ENCODE results near the gene ZNF222. TPM values are rescaled to one million over a fixed set of nuclear protein-coding genes. Genes with fewer than 3 reads are reported as not detected.

Gene ZNF222
- polyA plus RNA-seq, 6 donors from 2014 or later = 3.6 to 5.3 (median 4.6) TPM

GRCh38 chr19:44010468-44010867 is 14.7 kb upstream of the ZNF222 start:
- no peak overlapping the region for H3K4me3 Mint-ChIP-seq

GRCh38 chr19:44019498-44019897 is 5.7 kb upstream of the ZNF222 start:
- peaks cover 21 to 73% (median 52%) of the 10 kb centered on the region in 7 donors for H3K9me3 Mint-ChIP-seq

More at GRCh38 chr19:44010468-44010867, 14.7 kb upstream of the ZNF222 start:
- ATAC-seq (ENCODE audit: low read depth in 2 of 2) = no peak
- peaks cover 0 to 7% (median 4%) of the 10 kb centered on the region in 3 donors for H3K4me1 Mint-ChIP-seq
- no peaks in the 10 kb centered on the region for H3K27me3 Mint-ChIP-seq
- no peak overlapping the region for H3K27ac Mint-ChIP-seq
- peaks cover 35 to 96% (median 91%) of the 10 kb centered on the region in 7 donors for H3K9me3 Mint-ChIP-seq
- peaks cover 68 to 73% of the 10 kb centered on the region in 2 donors for H3K36me3 Mint-ChIP-seq
- DNase-seq = no peak

GRCh38 chr19:44021221-44021620 is 4.0 kb upstream of the ZNF222 start:
- peaks cover 7 to 35% of the 10 kb centered on the region in 2 donors for H3K36me3 Mint-ChIP-seq
- H3K9me3 Mint-ChIP-seq = peaks cover 16 to 61% (median 38%) of the 10 kb centered on the region in 7 donors
- no peak for DNase-seq
- no peak overlapping the region for H3K27ac Mint-ChIP-seq
- H3K27me3 Mint-ChIP-seq = peaks cover 23 to 44% (median 39%) of the 10 kb centered on the region in 3 donors
- peaks cover 16 to 18% (median 18%) of the 10 kb centered on the region in 3 donors for H3K4me1 Mint-ChIP-seq
- no peak for ATAC-seq (ENCODE audit: low read depth in 2 of 2)
- H3K4me3 Mint-ChIP-seq = peak overlapping the region in 1 of 8 donors; percentile 0

More at GRCh38 chr19:44019498-44019897, 5.7 kb upstream of the ZNF222 start:
- peaks cover under 1% of the 10 kb centered on the region in 3 donors for H3K4me1 Mint-ChIP-seq
- no peak for DNase-seq
- peaks cover 23 to 44% (median 39%) of the 10 kb centered on the region in 3 donors for H3K27me3 Mint-ChIP-seq
- peaks cover 7 to 24% of the 10 kb centered on the region in 2 donors for H3K36me3 Mint-ChIP-seq
- peak overlapping the region in 1 of 8 donors; percentile 46 for H3K4me3 Mint-ChIP-seq
- no peak overlapping the region for H3K27ac Mint-ChIP-seq
- no peak for ATAC-seq (ENCODE audit: low read depth in 2 of 2)

- Mint-ChIP-seq H3K4me3 (peak overlapping the region; percentile 96 to 100 (median 99)), H3K36me3 (peaks cover 22 to 50% of the 10 kb centered on the region in 2 donors), H3K27ac (peak overlapping the region in 5 of 6 donors; percentile 86 to 97 (median 94)), H3K27me3 (peaks cover 6 to 23% (median 19%) of the 10 kb centered on the region in 3 donors), H3K9me3 (peaks cover 16 to 50% (median 43%) of the 10 kb centered on the region in 7 donors), H3K4me1 (peaks cover 23 to 28% (median 26%) of the 10 kb centered on the region in 3 donors)
- ATAC-seq (ENCODE audit: low read depth in 2 of 2) = no peak
- DNase-seq = no peak
Observed at GRCh38 chr19:44024900-44025216, 321 bp upstream of the ZNF222 start.

- Mint-ChIP-seq H3K27ac (no peak overlapping the region), H3K4me1 (peaks cover 23 to 28% (median 26%) of the 10 kb centered on the region in 3 donors), H3K27me3 (peaks cover 0 to 6% (median 4%) of the 10 kb centered on the region in 3 donors), H3K9me3 (peaks cover 12 to 49% (median 44%) of the 10 kb centered on the region in 7 donors), H3K36me3 (peaks cover 35 to 63% of the 10 kb centered on the region in 2 donors), H3K4me3 (peak overlapping the region in 5 of 8 donors; percentile 39 to 99 (median 96))
- DNase-seq (no peak), ATAC-seq (ENCODE audit: low read depth in 2 of 2) (no peak)
Observed at GRCh38 chr19:44026622-44027021, 1.4 kb downstream of the ZNF222 start.

- Mint-ChIP-seq H3K4me3 (no peak overlapping the region), H3K9me3 (peaks cover 29 to 91% (median 81%) of the 10 kb centered on the region in 7 donors), H3K27ac (no peak overlapping the region), H3K27me3 (peaks cover 0 to 10% (median 0%) of the 10 kb centered on the region in 3 donors), H3K4me1 (peaks cover 5 to 10% (median 10%) of the 10 kb centered on the region in 3 donors), H3K36me3 (peaks cover 59 to 88% of the 10 kb centered on the region in 2 donors)
- DNase-seq = no peak
- no peak for ATAC-seq (ENCODE audit: low read depth in 2 of 2)
Observed at GRCh38 chr19:44032001-44032610, 6.9 kb downstream of the ZNF222 start.

- peaks cover 24 to 84% (median 46%) of the 10 kb centered on the region in 7 donors for H3K9me3 Mint-ChIP-seq
- no peak overlapping the region for H3K4me3 Mint-ChIP-seq
- no peaks in the 10 kb centered on the region for H3K4me1 Mint-ChIP-seq
- H3K27ac Mint-ChIP-seq = no peak overlapping the region
- no peak for DNase-seq
- peaks cover 18 to 31% of the 10 kb centered on the region in 2 donors for H3K36me3 Mint-ChIP-seq
- ATAC-seq (ENCODE audit: low read depth in 2 of 2) = no peak
- H3K27me3 Mint-ChIP-seq = peaks cover 34 to 76% (median 39%) of the 10 kb centered on the region in 3 donors
Observed at GRCh38 chr19:44042147-44042546, 17.0 kb downstream of the ZNF222 start.

GRCh38 chr19:44050740-44051649 is 25.8 kb downstream of the ZNF222 start:
- peaks cover 6 to 24% (median 17%) of the 10 kb centered on the region in 3 donors for H3K27me3 Mint-ChIP-seq
- H3K4me1 Mint-ChIP-seq = peaks cover 17 to 33% (median 29%) of the 10 kb centered on the region in 3 donors
- peaks cover 0 to 16% of the 10 kb centered on the region in 2 donors for H3K36me3 Mint-ChIP-seq
- H3K9me3 Mint-ChIP-seq = peaks cover 3 to 39% (median 8%) of the 10 kb centered on the region in 7 donors
- peak overlapping the region; percentile 89 to 99 (median 96) for H3K4me3 Mint-ChIP-seq
- ATAC-seq (ENCODE audit: low read depth in 2 of 2) (peak; percentile 62 to 64), DNase-seq (no peak)
- peak overlapping the region in 5 of 6 donors; percentile 14 to 85 (median 65) for H3K27ac Mint-ChIP-seq

- Mint-ChIP-seq H3K36me3 (peaks cover 0 to 14% of the 10 kb centered on the region in 2 donors), H3K4me1 (peaks cover 17 to 33% (median 29%) of the 10 kb centered on the region in 3 donors), H3K9me3 (peaks cover 3 to 34% (median 8%) of the 10 kb centered on the region in 7 donors)
Observed at GRCh38 chr19:44051650-44052402, 26.6 kb downstream of the ZNF222 start, which contains the start of gene ZNF223. TSS of gene ZNF223 (plus strand) at chr19:44052036. CDS start at chr19:44055177, 3,141 bp downstream.

GRCh38 chr19:44055870-44056269 is 30.7 kb downstream of the ZNF222 start:
- H3K27ac Mint-ChIP-seq = no peak overlapping the region
- peaks cover 22 to 40% of the 10 kb centered on the region in 2 donors for H3K36me3 Mint-ChIP-seq
- H3K9me3 Mint-ChIP-seq = peaks cover under 1 to 23% (median 7%) of the 10 kb centered on the region in 7 donors
- no peak for ATAC-seq (ENCODE audit: low read depth in 2 of 2)
- H3K27me3 Mint-ChIP-seq = no peaks in the 10 kb centered on the region
- peak overlapping the region in 1 of 8 donors; percentile 11 for H3K4me3 Mint-ChIP-seq
- no peak for DNase-seq
- peaks cover 13 to 27% (median 22%) of the 10 kb centered on the region in 3 donors for H3K4me1 Mint-ChIP-seq

More at GRCh38 chr19:44051650-44052402, 26.6 kb downstream of the ZNF222 start, which contains the start of gene ZNF223:
- ATAC-seq (ENCODE audit: low read depth in 2 of 2) (peak; percentile 57 to 61), DNase-seq (peak; percentile 16)
- H3K27me3 Mint-ChIP-seq = peaks cover 6 to 18% (median 17%) of the 10 kb centered on the region in 3 donors
- peak within 1 kb of the TSS in 5 of 6 donors; percentile 48 to 85 (median 65) for H3K27ac Mint-ChIP-seq
- peak within 1 kb of the TSS; percentile 89 to 99 (median 96) for H3K4me3 Mint-ChIP-seq

GRCh38 chr19:44059229-44059628 is 34.0 kb downstream of the ZNF222 start:
- Mint-ChIP-seq H3K27me3 (no peaks in the 10 kb centered on the region), H3K36me3 (peaks cover 49 to 70% of the 10 kb centered on the region in 2 donors), H3K9me3 (peaks cover 8 to 44% (median 12%) of the 10 kb centered on the region in 7 donors), H3K27ac (no peak overlapping the region), H3K4me3 (no peak overlapping the region), H3K4me1 (peaks cover 0 to 2% (median 0%) of the 10 kb centered on the region in 3 donors)
- ATAC-seq (ENCODE audit: low read depth in 2 of 2) (no peak), DNase-seq (no peak)

- ATAC-seq (ENCODE audit: low read depth in 2 of 2) (no peak), DNase-seq (no peak)
- Mint-ChIP-seq H3K27ac (no peak overlapping the region), H3K27me3 (no peaks in the 10 kb centered on the region), H3K4me3 (no peak overlapping the region), H3K36me3 (peaks cover 58 to 67% of the 10 kb centered on the region in 2 donors), H3K9me3 (peaks cover 10 to 52% (median 14%) of the 10 kb centered on the region in 7 donors), H3K4me1 (no peaks in the 10 kb centered on the region)
Observed at GRCh38 chr19:44061038-44061437, 35.9 kb downstream of the ZNF222 start.
